ENCODE measurements around the gene URB2.
"Not testable (repeated sequence)": the region's sequence is repeated elsewhere in the genome, so short reads cannot be mapped to it uniquely, and the experiment has no call there.

The URB2 gene

DNA sequence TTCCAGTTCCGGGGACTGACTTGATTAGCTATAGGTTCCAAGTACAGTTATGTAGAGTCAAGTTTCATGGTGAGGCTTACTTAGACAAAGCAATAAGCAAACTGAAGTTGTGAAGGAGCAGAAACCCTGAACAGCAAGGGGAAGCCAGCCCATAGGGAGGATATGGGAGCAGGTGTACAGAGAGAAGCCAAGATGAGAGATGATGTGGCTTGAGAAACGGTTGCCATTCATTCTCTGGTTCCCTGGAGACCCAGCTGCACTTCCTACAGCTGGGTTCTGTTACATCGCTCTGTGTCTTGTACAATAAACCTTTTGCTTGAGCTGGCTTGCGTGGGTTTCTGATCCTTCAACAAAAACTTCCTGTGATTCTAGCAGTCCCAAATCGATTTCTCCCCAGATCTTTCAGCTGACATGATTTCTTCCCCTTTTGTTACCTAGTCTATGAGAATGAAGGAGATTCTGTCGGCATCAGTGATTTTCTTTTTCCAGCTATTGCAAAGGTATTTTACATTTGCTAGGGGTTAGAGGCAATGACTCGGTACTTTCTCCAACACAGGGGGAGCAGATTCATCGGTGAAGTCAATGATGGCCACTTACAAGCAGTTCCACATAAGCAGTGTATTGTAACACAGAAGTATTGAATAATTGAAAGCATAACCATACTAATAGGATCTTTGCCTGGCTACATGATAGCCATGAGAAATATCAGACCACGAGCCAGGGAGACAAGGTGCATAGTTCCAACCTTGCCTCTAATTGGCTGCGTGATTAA lies 67.3 kb downstream of the URB2 start:
- in situ Hi-C loops (cut with MboI; ENCODE audit: low sequenced_read_pairs, unreplicated experiment), result no loop called here
- TF ChIP-seq, protein P1, sequence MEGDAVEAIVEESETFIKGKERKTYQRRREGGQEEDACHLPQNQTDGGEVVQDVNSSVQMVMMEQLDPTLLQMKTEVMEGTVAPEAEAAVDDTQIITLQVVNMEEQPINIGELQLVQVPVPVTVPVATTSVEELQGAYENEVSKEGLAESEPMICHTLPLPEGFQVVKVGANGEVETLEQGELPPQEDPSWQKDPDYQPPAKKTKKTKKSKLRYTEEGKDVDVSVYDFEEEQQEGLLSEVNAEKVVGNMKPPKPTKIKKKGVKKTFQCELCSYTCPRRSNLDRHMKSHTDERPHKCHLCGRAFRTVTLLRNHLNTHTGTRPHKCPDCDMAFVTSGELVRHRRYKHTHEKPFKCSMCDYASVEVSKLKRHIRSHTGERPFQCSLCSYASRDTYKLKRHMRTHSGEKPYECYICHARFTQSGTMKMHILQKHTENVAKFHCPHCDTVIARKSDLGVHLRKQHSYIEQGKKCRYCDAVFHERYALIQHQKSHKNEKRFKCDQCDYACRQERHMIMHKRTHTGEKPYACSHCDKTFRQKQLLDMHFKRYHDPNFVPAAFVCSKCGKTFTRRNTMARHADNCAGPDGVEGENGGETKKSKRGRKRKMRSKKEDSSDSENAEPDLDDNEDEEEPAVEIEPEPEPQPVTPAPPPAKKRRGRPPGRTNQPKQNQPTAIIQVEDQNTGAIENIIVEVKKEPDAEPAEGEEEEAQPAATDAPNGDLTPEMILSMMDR (IDR thresholded peaks at IDR 0.05; ENCODE audit: borderline replicate concordance, control extremely low read depth, extremely low read depth, insufficient read depth, missing control alignments), result no peak
- peak; percentile 26 for DNase-seq (ENCODE audit: low spot score)

DNA sequence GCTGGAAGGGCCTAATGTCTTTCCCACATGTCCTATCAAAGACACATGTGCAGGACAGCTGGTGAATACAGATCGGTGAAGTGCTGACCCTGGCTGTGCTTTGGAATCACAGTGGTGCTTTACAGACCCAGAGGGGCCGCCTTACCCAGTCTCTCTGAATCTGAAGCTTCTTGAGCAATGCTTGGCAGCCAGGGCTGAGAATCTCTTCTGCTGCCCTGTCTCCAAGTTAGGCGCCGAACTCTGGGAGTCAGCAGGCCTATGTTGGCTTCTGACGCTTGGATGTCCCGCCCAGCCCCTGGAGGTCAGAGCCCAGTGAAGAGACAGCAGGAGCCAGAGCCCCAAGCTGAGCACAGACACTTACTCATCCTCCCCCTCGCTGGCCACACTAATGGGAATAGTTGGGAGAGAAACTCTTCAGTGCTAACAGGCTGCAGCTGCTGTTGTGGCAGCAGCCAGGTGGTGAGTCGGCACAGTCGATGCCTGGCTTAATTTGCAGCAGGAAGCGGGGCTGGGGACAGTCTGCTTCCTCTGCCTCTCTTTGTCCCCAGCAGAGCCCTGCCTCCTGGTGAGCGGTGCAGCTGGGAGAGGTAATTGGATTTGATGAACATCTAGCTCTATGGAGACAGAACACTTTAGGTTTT lies 68.1 kb downstream of the URB2 start:
- DNase-seq (ENCODE audit: low spot score), result no peak
- TF ChIP-seq, protein P1 (IDR thresholded peaks at IDR 0.05; ENCODE audit: borderline replicate concordance, control extremely low read depth, extremely low read depth, insufficient read depth, missing control alignments), result no peak
- in situ Hi-C loops (cut with MboI; ENCODE audit: low sequenced_read_pairs, unreplicated experiment), result no loop called here

DNA sequence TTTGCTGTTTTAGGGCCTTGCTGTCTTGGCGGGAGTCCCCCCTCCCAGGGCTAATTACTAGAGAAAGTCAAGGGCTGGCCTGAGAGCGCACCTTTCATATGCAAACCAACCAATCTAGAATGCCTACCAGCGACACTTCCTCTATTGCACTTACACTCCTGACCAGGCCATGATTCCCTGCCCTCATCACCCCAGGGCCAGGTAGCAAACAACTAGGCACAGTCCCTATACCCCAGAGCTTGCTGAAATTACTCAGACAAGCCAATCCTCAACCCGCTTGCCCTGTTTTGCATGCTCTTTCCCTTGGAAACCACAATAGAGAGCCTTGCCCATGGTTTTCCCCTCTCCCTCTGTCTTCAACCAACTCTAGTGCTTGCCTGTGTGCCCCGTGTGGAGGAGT lies 70.3 kb downstream of the URB2 start:
- TF ChIP-seq, protein P1 (IDR thresholded peaks at IDR 0.05; ENCODE audit: borderline replicate concordance, control extremely low read depth, extremely low read depth, insufficient read depth, missing control alignments), result no peak
- DNase-seq (ENCODE audit: low spot score), result no peak
- in situ Hi-C loops (cut with MboI; ENCODE audit: low sequenced_read_pairs, unreplicated experiment), result no loop called here

DNA sequence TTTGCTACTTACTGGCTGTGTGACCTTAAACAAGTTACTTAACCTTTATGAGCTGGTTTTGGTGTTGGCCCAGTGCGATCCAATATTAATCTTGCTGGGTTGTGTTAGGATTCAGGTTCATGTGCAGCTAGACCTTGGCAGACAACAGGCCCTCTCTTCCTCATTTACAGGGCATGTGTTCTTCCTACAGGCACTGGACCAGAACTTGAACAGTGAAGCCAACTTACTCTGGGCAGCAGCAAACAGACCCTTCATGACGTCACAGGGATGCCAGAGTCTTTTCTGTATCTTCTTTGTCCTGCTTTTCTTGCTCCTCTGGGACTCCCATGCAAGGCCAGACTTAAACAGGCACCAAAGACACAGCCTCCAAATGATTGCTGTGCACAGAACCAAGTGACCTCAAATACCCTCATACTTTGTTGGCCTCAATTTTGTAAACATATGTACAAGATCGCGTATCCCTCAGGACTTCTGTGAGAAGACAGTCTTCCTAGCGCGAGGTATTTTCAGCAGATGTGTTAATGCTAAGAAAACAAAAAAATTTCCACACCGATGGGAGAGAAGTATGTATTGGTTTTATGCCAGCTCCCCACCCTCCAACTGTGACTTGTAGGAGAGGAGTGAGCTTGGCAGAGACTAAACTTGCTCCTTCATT lies 73.7 kb downstream of the URB2 start:
- TF ChIP-seq, protein P1 (IDR thresholded peaks at IDR 0.05; ENCODE audit: borderline replicate concordance, control extremely low read depth, extremely low read depth, insufficient read depth, missing control alignments), result no peak
- DNase-seq (ENCODE audit: low spot score), result no peak
- in situ Hi-C loops (cut with MboI; ENCODE audit: low sequenced_read_pairs, unreplicated experiment), result no loop called here

DNA sequence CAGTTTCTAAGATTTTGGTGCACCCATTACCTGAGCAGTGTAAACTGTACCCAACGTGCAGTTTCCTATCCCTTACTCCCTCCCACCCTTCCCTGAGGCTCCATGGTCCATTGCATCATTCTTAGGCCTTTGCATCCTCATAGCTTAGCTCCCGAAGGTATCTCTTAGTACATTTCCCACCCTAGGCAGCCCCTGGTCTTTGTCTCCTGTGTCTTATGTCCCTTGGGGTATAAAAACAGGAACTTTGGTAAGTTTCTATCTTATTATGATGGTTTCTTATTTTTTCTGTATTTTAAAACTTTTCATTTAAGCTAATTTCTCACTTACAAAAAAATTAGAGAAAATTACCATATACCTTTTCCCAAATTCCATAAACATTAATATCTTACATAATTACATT lies 78.1 kb downstream of the URB2 start:
- in situ Hi-C loops (cut with MboI; ENCODE audit: low sequenced_read_pairs, unreplicated experiment), result no loop called here
- no peak for DNase-seq (ENCODE audit: low spot score)
- TF ChIP-seq, protein P1 (IDR thresholded peaks at IDR 0.05; ENCODE audit: borderline replicate concordance, control extremely low read depth, extremely low read depth, insufficient read depth, missing control alignments), result no peak

DNA sequence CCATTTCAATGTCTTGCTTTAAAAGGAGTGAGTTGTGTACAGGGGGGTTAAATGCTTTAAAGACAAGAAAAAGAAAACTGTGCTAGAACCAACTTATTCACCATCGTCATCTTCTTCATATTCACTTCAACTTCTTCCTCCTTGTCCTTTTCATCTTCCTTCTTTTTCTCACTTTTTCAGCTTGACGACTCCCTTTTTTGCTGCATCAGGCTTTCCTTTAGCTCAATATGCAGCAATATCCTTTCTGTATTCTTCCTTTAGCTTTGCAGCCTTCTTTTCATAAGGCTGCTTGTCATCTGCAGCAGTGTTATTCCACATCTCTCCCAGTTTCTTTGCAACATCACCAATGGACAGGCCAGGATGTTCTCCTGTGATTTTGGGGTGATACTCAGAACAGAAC lies 79.1 kb downstream of the URB2 start:
- in situ Hi-C loops (cut with MboI; ENCODE audit: low sequenced_read_pairs, unreplicated experiment), result not testable (repeated sequence)

DNA sequence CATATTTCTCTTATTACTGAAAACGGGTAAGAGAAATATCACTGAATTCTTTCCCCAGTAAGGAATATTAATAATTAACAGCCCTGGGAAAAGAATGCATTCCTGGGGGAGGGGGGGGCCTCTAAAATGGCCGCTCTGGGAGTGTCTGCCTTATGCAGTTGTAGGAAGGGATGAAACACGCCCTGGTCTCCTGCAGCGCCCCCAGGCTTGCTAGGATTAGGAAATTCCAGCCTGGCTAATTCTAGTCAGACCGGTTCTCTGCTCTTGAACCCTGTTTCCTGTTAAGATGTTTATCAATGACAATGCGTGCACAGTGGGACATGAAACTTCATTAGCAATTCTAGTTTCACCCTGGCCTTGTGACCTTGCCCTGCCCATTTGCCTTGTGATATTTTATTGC lies 81.1 kb downstream of the URB2 start:
- in situ Hi-C loops (cut with MboI; ENCODE audit: low sequenced_read_pairs, unreplicated experiment); DNase-seq (ENCODE audit: low spot score): not testable (repeated sequence)

More for the DNA sequence above, 79.1 kb downstream of the URB2 start:
- not testable (repeated sequence) for DNase-seq (ENCODE audit: low spot score)

Measured in GM13976 (cell line).